ENCODE measurements around the gene INO80E. TPM values are rescaled to one million over a fixed set of nuclear protein-coding genes. Genes with fewer than 3 reads are reported as not detected.
"Not testable (repeated sequence)": the region's sequence is repeated elsewhere in the genome, so short reads cannot be mapped to it uniquely, and the experiment has no call there.

INO80E gene
- polyA plus RNA-seq, 12 donors = 24.0 to 62.2 (median 32.7) TPM; not detected in 1

- DNase-seq = no peak
These were observed 11.4 kb downstream of the INO80E start for GRCh38 chr16:30007378-30007895.

- DNase-seq = no peak
These were observed 13.2 kb downstream of the INO80E start for GRCh38 chr16:30009085-30009862.

GRCh38 chr16:30009990-30010843 is 14.2 kb downstream of the INO80E start:
- DNase-seq = no peak

- DNase-seq = no peak
These were observed 15.0 kb downstream of the INO80E start, which contains the start of gene DOC2A for GRCh38 chr16:30010844-30011713. Gene DOC2A (minus strand): TSS chr16:30011027. CDS start chr16:30010222, 805 bp downstream.

GRCh38 chr16:30011714-30012504 is 15.9 kb downstream of the INO80E start:
- DNase-seq = no peak

- DNase-seq = not testable (repeated sequence)
These were observed 16.6 kb downstream of the INO80E start for GRCh38 chr16:30012598-30012997.

- DNase-seq = not testable (repeated sequence)
These were observed 19.4 kb downstream of the INO80E start for GRCh38 chr16:30015450-30015849.

- DNase-seq = no peak
These were observed 20.7 kb downstream of the INO80E start for GRCh38 chr16:30016555-30017276.

GRCh38 chr16:30017277-30017656 is 21.2 kb downstream of the INO80E start:
- DNase-seq = no peak

GRCh38 chr16:30017937-30018336 is 21.9 kb downstream of the INO80E start:
- not testable (repeated sequence) for DNase-seq

GRCh38 chr16:30018731-30019158 is 22.7 kb downstream of the INO80E start:
- no peak for DNase-seq

- no peak for DNase-seq
These were observed 26.8 kb downstream of the INO80E start, which contains the start of gene C16orf92 for GRCh38 chr16:30022887-30023286. Gene C16orf92 (plus strand): TSS chr16:30023198. CDS start chr16:30023341, 143 bp downstream.

GRCh38 chr16:30023586-30023985 is 27.5 kb downstream of the INO80E start:
- no peak for DNase-seq

GRCh38 chr16:30024451-30024850 is 28.4 kb downstream of the INO80E start:
- DNase-seq = no peak

- no peak for DNase-seq
These were observed 29.1 kb downstream of the INO80E start for GRCh38 chr16:30025156-30025555.

GRCh38 chr16:30025574-30025973 is 29.5 kb downstream of the INO80E start:
- DNase-seq = no peak

GRCh38 chr16:30026449-30026848 is 30.4 kb downstream of the INO80E start:
- no peak for DNase-seq

GRCh38 chr16:30027588-30028437 is 31.8 kb downstream of the INO80E start:
- DNase-seq = no peak
